HG03439 (cell line): ENCODE data around the gene ARHGEF5.
"Not testable (repeated sequence)": the region's sequence is repeated elsewhere in the genome, so short reads cannot be mapped to it uniquely, and the experiment has no call there.

Experiments
- ATAC-seq: cut with Tn5 transposase; IDR thresholded peaks from one replicate; pipeline ENCODE4 v1.9.1; 2021; ENCODE audit warnings: mild to moderate bottlenecking, moderate library complexity; ENCODE audit not compliant: unreplicated experiment

The ARHGEF5 gene

GRCh38 chr7:144355176-144355822 is at the start of gene ARHGEF5:
ARHGEF5 (plus strand) TSS chr7:144355402; CDS start chr7:144362670, 7,268 bp downstream.
- peak; percentile 73 for ATAC-seq

DNA sequence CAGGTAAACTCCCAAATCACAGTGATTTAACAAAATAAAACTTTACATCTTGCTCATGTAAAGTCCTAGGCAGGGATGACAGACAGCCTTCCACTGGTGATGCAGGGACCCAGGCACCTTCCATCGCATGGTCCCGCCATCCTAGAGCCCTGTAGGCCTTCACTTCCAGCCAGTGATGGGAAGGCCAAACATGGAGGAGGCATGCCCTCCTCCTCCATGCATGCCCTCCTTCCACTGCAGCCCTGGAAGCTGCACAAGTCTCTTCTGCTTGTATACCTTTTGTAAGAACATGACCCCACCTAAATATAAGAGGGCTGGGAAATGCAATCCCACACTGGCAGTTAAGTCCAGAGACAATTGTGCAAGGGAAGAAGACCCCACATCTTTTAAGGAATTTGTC is 45.5 kb upstream of the ARHGEF5 start:
- ATAC-seq = not testable (repeated sequence)

- not testable (repeated sequence) for ATAC-seq
Observed at GRCh38 chr7:144311218-144311617, 44.0 kb upstream of the ARHGEF5 start.

- ATAC-seq = not testable (repeated sequence)
Observed at GRCh38 chr7:144311872-144312469, 43.2 kb upstream of the ARHGEF5 start, which contains the start of gene OR2A1. OR2A1 (plus strand) TSS chr7:144312419; CDS start chr7:144318125, 5,706 bp downstream.

DNA sequence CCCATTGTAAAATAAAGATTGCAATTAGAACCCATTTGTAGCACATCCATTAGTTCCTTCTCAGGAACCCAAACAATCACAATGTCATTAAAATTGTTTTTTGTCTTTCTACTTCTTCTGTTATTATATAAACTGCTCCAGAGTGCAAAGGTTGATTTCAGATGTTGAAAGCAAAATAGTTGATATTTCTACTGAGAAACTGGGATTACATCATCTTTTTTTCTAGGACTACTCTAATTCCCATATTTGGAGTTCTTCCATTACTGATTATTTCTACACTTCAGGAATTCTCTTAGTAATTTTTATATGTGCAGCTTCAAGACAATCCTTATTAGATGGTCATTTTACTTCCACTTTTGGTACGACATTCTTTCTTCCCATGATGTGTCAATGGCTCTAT is 37.7 kb upstream of the ARHGEF5 start:
- not testable (repeated sequence) for ATAC-seq

GRCh38 chr7:144319547-144319946 is 35.7 kb upstream of the ARHGEF5 start:
- ATAC-seq = not testable (repeated sequence)

- not testable (repeated sequence) for ATAC-seq
Observed at GRCh38 chr7:144321677-144322206, 33.5 kb upstream of the ARHGEF5 start.

GRCh38 chr7:144323359-144323758 is 31.8 kb upstream of the ARHGEF5 start:
- ATAC-seq = not testable (repeated sequence)

GRCh38 chr7:144325868-144326267 is 29.3 kb upstream of the ARHGEF5 start:
- not testable (repeated sequence) for ATAC-seq

- not testable (repeated sequence) for ATAC-seq
Observed at GRCh38 chr7:144330044-144330443, 25.2 kb upstream of the ARHGEF5 start.

GRCh38 chr7:144331221-144331995 is 23.8 kb upstream of the ARHGEF5 start:
- not testable (repeated sequence) for ATAC-seq

GRCh38 chr7:144331996-144332288 is 23.3 kb upstream of the ARHGEF5 start:
- not testable (repeated sequence) for ATAC-seq

DNA sequence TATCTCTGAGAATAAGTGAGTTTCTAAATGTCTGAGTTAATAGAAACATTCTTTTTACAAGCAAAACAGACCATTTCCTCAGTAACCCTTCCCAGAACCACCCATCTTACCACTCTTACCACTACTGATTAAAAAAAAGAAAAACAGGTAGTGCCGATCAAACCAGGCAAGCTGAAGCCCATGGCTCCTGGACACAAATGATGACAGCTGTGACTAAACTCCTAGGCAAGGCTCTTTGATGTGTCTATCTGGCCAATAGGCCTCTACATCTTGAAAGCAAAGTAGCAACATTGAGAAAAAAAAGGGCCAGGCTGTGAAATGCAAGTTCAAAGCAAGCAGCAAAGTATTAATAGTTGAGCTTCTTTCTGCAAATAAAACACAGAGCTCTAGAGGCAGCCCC is 6.6 kb upstream of the ARHGEF5 start:
- ATAC-seq = not testable (repeated sequence)

DNA sequence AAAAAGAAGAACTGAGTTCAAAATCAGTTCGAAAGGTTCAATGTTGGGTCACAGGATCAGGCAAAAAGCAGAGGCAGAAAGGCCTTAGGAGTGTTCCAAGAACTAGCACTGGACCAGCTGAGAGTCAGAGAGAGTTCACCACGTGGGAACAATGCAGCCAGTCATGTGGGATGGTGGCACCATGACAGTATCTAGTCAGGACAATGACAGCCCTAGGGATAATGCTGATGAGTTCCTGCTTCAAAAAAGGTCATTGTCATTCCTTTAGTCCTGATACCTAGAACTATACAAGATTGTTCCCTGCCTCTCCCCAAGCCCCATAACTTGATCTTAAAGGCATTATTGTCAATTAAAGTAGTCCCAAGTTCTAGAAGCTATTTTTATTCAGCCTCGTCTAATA is 3.5 kb upstream of the ARHGEF5 start:
- not testable (repeated sequence) for ATAC-seq

DNA sequence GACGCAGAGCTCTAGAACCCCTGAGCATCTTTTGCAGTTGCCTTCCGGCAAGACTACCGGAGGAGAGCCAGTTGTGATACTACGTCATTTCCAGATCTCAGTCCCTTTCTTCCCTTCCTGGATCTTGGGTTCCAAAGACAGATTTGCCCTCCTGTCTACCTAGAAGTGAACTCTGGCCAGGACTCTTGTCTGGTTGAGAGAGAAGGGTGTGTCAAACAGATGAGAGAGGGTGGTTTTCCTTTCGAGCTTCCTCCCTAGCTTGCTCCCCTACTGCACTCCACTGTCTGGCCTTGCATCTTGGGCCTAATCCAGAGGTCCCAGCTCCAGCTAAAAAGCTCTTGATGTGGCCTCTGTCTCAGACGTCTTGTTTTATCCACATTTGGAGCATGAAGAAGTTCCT is 983 bp downstream of the ARHGEF5 start:
- ATAC-seq = not testable (repeated sequence)

DNA sequence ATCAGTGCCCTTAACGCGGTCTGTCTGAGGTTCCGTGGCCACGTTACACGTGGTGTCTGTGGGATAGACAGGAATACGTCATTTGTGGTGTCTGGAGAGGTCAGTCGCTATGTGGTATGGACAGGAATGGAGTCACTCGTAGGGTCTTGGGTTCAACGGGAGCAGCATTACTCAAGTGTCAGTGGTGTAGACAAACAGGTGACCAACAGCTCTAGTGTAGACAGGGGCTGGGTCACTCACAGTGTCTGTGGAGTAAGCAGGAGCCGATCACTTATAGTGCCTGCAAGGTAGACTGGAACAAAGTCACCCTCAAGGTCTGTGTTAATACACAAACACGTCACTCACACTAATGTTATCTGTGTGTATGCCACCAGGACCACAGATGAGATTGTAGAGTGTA is 1.7 kb downstream of the ARHGEF5 start:
- ATAC-seq = not testable (repeated sequence)

- not testable (repeated sequence) for ATAC-seq
Observed at GRCh38 chr7:144362061-144362460, 6.9 kb downstream of the ARHGEF5 start.

- not testable (repeated sequence) for ATAC-seq
Observed at GRCh38 chr7:144365523-144365922, 10.3 kb downstream of the ARHGEF5 start.

- not testable (repeated sequence) for ATAC-seq
Observed at GRCh38 chr7:144367250-144367649, 12.0 kb downstream of the ARHGEF5 start.

GRCh38 chr7:144369221-144369620 is 14.0 kb downstream of the ARHGEF5 start:
- not testable (repeated sequence) for ATAC-seq

DNA sequence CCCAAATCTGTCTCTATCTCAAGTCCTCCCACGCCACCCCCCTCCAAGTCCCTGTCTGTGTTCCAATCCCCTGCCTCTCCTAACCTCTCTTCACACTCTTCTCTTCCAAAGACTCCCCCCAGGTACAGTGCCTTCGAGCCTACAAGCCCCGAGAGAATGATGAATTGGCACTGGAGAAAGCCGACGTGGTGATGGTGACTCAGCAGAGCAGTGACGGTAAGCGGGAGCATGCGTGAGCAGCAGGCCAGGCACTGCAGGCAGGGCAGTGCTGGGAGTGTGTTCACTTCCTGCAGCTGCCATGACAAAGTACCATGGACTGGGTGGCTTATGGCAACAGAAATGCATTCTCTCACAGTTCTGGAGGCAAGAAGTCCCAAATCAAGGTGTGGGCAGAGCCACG is 23.4 kb downstream of the ARHGEF5 start:
- no peak for ATAC-seq
